ENCODE results near the gene ADGRG1.

DNA sequence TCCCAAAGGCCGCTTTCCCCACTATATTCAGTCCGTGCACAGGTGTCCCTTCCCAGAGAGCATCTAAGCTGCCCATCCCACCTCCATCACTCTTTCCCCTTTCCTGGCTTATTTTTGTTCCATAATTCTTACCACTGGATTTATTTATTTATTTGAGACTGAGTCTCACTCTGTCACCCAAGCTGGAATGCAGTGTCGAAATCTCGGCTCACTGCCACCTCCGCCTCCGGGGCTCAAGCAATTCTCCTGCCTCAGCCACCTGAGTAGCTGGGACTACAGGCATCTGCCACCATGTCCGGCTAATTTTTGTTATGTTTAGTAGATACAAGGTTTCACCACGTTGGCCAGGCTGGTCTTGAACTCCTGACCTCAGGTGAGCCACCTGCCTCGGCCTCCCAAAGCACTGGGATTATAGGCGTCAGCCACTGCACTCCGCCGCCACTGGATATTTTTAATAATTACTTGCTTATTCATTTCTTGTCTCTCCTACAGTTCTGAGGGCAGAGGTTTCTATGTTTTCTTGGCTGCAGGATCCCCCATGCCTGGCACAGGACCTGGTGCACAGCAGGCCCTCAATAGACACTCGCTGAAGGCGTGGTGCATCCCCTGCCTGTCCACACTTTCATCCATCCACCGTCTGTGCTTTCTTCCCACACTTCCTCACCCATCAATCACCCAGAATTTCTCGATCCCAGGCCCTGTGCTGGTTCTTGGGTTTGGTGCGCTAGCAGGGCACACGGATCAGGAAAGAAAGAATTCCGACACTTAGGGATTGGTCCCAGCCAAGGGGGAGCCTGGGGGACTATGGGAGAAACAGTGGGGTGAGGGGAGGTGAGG, 9.9 kb upstream of the ADGRG1 start:
- TF ChIP-seq, protein P1, sequence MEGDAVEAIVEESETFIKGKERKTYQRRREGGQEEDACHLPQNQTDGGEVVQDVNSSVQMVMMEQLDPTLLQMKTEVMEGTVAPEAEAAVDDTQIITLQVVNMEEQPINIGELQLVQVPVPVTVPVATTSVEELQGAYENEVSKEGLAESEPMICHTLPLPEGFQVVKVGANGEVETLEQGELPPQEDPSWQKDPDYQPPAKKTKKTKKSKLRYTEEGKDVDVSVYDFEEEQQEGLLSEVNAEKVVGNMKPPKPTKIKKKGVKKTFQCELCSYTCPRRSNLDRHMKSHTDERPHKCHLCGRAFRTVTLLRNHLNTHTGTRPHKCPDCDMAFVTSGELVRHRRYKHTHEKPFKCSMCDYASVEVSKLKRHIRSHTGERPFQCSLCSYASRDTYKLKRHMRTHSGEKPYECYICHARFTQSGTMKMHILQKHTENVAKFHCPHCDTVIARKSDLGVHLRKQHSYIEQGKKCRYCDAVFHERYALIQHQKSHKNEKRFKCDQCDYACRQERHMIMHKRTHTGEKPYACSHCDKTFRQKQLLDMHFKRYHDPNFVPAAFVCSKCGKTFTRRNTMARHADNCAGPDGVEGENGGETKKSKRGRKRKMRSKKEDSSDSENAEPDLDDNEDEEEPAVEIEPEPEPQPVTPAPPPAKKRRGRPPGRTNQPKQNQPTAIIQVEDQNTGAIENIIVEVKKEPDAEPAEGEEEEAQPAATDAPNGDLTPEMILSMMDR (IDR thresholded peaks at IDR 0.05) = no peak
- TF ChIP-seq POLR2A (IDR thresholded peaks at IDR 0.05) = no peak
